GM23338 (cell line): Measurements from ENCODE around the gene GALNT4. TPM values are rescaled to one million over a fixed set of nuclear protein-coding genes. Genes with fewer than 3 reads are reported as not detected.

Experiments
- ATAC-seq: fragments of 200-7000 bp; cut with Tn5 transposase; 3 replicates; pipeline ENCODE4 v1.9.1; 2020
- DNase-seq: peaks from one replicate; pipeline ENCODE4 v3.0.0-alpha.2; 2015; ENCODE audit warnings: low spot score
- H2AFZ ChIP-seq: fragments of 200-600 bp; sonication (generic); 2 replicates; pipeline ENCODE4 v1.8.0; 2016; ENCODE audit warnings: antibody characterized with exemption, mild to moderate bottlenecking, moderate library complexity
- H3F3A ChIP-seq: fragments of 200-600 bp; sonication (generic); replicated peaks from 2 replicates; pipeline ENCODE4 v1.8.0; 2017; ENCODE audit warnings: antibody characterized with exemption, mixed run types, low read depth
- H3K27ac ChIP-seq: fragments of 200-600 bp; sonication (generic); 2 replicates; pipeline ENCODE4 v1.6.1; 2016; ENCODE audit warnings: low read depth
- H3K27me3 ChIP-seq: fragments of 200-600 bp; sonication (generic); 2 replicates; pipeline ENCODE4 v1.8.0; 2016; ENCODE audit warnings: mild to moderate bottlenecking, mixed run types, moderate library complexity; ENCODE audit not compliant: insufficient read depth
- H3K36me3 ChIP-seq: fragments of 200-600 bp; sonication (generic); 2 replicates; pipeline ENCODE4 v1.8.0; 2016; ENCODE audit warnings: mild to moderate bottlenecking; ENCODE audit not compliant: insufficient read depth
- H3K4me1 ChIP-seq: fragments of 200-600 bp; sonication (generic); 2 replicates; pipeline ENCODE4 v1.8.0; 2016; ENCODE audit warnings: mild to moderate bottlenecking, moderate library complexity; ENCODE audit not compliant: insufficient read depth
- H3K4me2 ChIP-seq: fragments of 200-600 bp; sonication (generic); 2 replicates; pipeline ENCODE4 v1.7.1; 2017; ENCODE audit warnings: mixed run types
- H3K4me3 ChIP-seq: fragments of 200-600 bp; sonication (generic); 2 replicates; pipeline ENCODE4 v1.6.1; 2016; ENCODE audit warnings: mixed run types
- H3K79me2 ChIP-seq: fragments of 200-600 bp; sonication (generic); replicated peaks from 2 replicates; pipeline ENCODE4 v1.8.0; 2017; ENCODE audit warnings: mild to moderate bottlenecking; ENCODE audit not compliant: insufficient read depth
- H3K9me2 ChIP-seq: fragments of 200-600 bp; sonication (generic); 2 replicates; pipeline ENCODE4 v1.8.0; 2017; ENCODE audit not compliant: insufficient read depth
- H4K20me1 ChIP-seq: fragments of 200-600 bp; sonication (generic); replicated peaks from 2 replicates; pipeline ENCODE4 v1.8.0; 2017; ENCODE audit warnings: mild to moderate bottlenecking; ENCODE audit not compliant: insufficient read depth
- H3K27ac Mint-ChIP-seq: 2 replicates; pipeline ENCODE4 v1.8.0; 2020; ENCODE audit warnings: inconsistent platforms, mild to moderate bottlenecking, moderate library complexity, mixed read lengths
- H3K27me3 Mint-ChIP-seq: 3 replicates; pipeline ENCODE4 v1.8.0; 2022; ENCODE audit warnings: low read depth, mild to moderate bottlenecking, moderate library complexity, mixed read lengths, inconsistent platforms; ENCODE audit not compliant: insufficient read depth, poor library complexity
- H3K36me3 Mint-ChIP-seq: 3 replicates; pipeline ENCODE4 v1.8.0; 2021; ENCODE audit warnings: low read depth, mild to moderate bottlenecking, inconsistent platforms, moderate library complexity, mixed read lengths
- H3K4me1 Mint-ChIP-seq: 3 replicates; pipeline ENCODE4 v1.8.0; 2020; ENCODE audit warnings: mild to moderate bottlenecking, inconsistent platforms, mixed read lengths
- H3K4me3 Mint-ChIP-seq: 3 replicates; pipeline ENCODE4 v1.8.0; 2021; ENCODE audit warnings: moderate library complexity, mild to moderate bottlenecking, inconsistent platforms, mixed read lengths
- H3K9me3 Mint-ChIP-seq: 3 replicates; pipeline ENCODE4 v1.8.0; 2020; ENCODE audit warnings: moderate library complexity, mild to moderate bottlenecking, inconsistent platforms, mixed read lengths
- EZH2phosphoT487 ChIP-seq: fragments of 200-600 bp; sonication (generic); IDR thresholded peaks from one replicate; pipeline ENCODE4 v1.8.1; 2018; ENCODE audit warnings: antibody characterized with exemption; ENCODE audit not compliant: unreplicated experiment
- NANOG ChIP-seq: IDR thresholded peaks from 2 replicates; pipeline ENCODE4 v1.6.1; 2016; ENCODE audit warnings: antibody characterized with exemption, borderline replicate concordance
- POLR2AphosphoS5 ChIP-seq: IDR thresholded peaks from 2 replicates; pipeline ENCODE4 v1.6.1; 2016; ENCODE audit warnings: antibody characterized with exemption, low read depth
- STAT1 ChIP-seq: IDR thresholded peaks from one replicate; pipeline ENCODE4 v1.6.1; 2016; ENCODE audit warnings: antibody characterized with exemption; ENCODE audit not compliant: unreplicated experiment
- ZNF462 ChIP-seq: fragments of 250-450 bp; sonication (Bioruptor Pico); IDR thresholded peaks from 2 replicates; pipeline ENCODE4 v1.5.0; 2020; ENCODE audit warnings: mild to moderate bottlenecking, moderate library complexity
- polyA plus RNA-seq: library from polyadenylated mRNA; unstranded; fragments of >200 nt; fragmentation: Nextera tagmentation; extraction: Ambion mirVana; gene quantifications from 2 replicates; pipeline ENCODE4 v1.2.1, GENCODE V29; 2016
- total RNA-seq: library from RNA; depleted of rRNA; stranded (reverse); fragments of >200 nt; shearing (Covaris generic); gene quantifications from 2 replicates; pipeline ENCODE4 v1.2.3, GENCODE V29; 2014

Gene GALNT4
- total and polyA plus RNA-seq, 2 experiments from 2014 or later, result 1.1 to 2.4 TPM

GRCh38 chr12:89493670-89494302, 30.8 kb downstream of the GALNT4 start (continued):
- TF ChIP-seq ZNF462 (CRISPR knock-in tag), result no peak
- TF ChIP-seq EZH2phosphoT487, result no peak

DNA sequence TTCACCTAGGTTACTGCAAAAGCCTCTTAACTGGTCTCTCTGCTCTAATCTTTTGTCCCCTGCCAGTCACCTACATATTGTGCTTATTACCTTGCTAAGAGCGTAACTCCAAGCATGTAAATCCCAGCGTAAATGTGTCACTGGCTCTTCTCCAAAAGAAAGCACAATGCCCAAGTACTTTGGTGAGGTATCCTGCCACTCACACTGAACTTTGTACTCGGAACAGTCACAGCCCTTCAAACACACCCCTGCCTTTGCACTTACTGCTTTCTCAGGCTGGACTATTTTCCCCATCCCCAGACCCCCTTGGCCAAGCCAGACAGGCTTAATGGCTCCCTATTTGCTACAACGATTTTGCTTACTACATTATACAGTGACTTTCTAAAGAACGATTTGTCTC, 31.7 kb downstream of the GALNT4 start:
- ATAC-seq, result no peak
- TF ChIP-seq NANOG (no peak), POLR2AphosphoS5 (no peak), ZNF462 (CRISPR knock-in tag) (no peak), STAT1 (no peak)

More for the DNA sequence above, 31.7 kb downstream of the GALNT4 start:
- H4K20me1 ChIP-seq, result no peaks in the 10 kb centered on the region
- H3K4me1 Mint-ChIP-seq, result peaks cover 9% of the 10 kb centered on the region
- H3K36me3 Mint-ChIP-seq, result peaks cover 4% of the 10 kb centered on the region; the same call in 2 of the 3 replicates
- DNase-seq, result no peak
- H3K4me3 Mint-ChIP-seq, result no peak overlapping the region
- H3K27me3 Mint-ChIP-seq, result no peaks in the 10 kb centered on the region
- no peaks in the 10 kb centered on the region for H3K27me3 ChIP-seq
- H3K4me3 ChIP-seq, result no peak overlapping the region
- H3K4me2 ChIP-seq, result no peak overlapping the region
- H3F3A ChIP-seq, result no peaks in the 10 kb centered on the region
- H2AFZ ChIP-seq, result no peak overlapping the region
- no peaks in the 10 kb centered on the region for H3K36me3 ChIP-seq
- H3K4me1 ChIP-seq, result peaks cover 4% of the 10 kb centered on the region; the same call in 1 of the 2 replicates
- no peaks in the 10 kb centered on the region; the same call in 2 of the 3 replicates for H3K9me3 Mint-ChIP-seq
- H3K79me2 ChIP-seq, result no peaks in the 10 kb centered on the region
- H3K27ac ChIP-seq, result no peak overlapping the region
- no peak overlapping the region for H3K27ac Mint-ChIP-seq
- H3K9me2 ChIP-seq, result no peaks in the 10 kb centered on the region
